HG02885 (cell line): ENCODE results near the gene ELFN1.

ENCODE experiments used
- ATAC-seq: cut with Tn5 transposase; IDR thresholded peaks from one replicate; pipeline ENCODE4 v1.9.1; 2021; ENCODE audit warnings: mild to moderate bottlenecking; ENCODE audit not compliant: unreplicated experiment, poor library complexity

ELFN1 gene

DNA sequence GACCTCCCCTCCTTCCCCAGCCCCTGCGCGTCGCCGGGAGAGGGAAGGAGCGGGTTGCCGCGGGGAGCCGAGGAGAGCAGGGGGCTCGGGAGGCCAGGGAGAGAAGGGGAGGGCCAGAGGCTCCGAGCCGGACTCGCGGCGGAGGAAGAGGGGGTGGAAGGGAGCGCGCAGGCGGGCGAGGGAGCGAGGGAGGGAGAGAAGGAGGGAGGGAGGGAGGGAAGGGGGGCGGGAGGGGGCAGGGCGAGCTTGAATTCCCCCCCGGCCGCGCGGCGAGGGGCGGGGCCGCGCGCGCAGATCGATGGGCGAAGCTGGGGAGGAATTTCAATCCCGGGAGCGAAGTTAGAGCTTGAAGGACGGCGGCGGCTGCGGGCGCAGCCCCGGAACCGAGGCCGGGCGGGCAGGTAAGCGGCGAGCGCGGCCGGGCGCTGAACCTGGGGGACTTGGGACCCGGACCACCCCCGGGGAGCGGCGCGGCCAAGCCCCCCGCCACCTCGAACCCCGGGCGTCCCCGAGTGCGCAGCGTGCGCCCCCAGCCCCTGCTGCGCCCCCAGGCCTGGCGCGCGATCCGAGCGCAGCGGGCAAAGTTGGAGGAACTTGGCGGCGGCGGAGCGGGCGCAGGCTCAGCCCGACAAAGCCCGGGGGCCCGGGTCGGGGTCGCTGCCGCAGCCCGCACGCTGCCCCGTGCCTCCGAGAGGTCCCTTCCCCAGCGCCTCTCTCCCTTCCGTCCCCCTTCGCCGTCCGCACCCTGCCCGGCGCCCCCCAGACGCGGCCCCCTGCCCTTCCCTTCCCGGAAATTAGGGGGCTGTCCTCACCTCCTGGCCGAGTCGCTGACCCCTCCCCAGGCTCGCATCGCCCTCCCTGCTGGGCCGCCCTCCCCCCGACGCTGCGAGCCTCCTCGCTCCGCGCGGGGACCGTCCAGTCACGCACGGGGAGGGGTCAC lies at the start of gene ELFN1:
Gene ELFN1 (plus strand): TSS at position 324 of the 940 bp plus-strand sequence. CDS start 74,320 bp downstream, outside the sequence.
- no peak for ATAC-seq

DNA sequence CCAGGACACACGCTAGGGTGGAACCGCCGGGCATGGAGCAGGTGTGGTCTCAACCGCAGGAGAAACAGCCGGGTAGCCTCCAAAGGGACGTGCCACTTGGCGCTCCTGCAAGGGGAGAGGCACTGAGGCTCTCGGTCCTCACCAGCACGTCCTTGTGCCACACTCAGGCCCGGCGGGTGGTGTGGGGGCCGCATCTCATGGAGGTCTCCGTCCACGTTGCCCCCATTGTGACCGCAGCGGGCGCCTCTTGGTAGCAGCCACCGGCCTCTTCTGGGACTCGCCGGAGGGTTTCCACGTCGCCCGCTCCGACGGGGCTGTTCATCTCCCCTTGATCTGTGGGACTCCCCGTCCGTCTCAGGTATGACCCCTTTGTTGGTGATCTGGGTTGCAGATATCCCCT lies 49.2 kb upstream of the ELFN1 start:
- no peak for ATAC-seq

DNA sequence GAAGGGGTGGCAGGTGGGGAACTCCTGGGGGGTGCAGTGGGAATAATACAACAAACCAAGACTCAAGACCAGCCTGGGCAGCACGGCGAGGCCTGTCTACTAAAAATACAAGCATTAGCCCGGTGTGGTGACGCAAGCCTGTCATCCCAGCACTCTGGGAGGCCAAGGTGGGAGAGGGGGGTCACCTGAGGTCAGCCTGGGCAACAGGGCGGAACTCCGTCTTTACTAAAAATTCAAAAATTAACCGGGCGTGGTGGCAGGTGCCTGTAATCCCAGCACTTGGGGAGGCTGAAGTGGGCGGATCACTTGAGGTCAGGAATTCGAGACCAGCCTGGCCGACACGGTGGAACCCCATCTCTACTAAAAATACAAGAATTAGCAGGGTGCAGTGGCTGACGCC lies 48.4 kb upstream of the ELFN1 start:
- no peak for ATAC-seq

DNA sequence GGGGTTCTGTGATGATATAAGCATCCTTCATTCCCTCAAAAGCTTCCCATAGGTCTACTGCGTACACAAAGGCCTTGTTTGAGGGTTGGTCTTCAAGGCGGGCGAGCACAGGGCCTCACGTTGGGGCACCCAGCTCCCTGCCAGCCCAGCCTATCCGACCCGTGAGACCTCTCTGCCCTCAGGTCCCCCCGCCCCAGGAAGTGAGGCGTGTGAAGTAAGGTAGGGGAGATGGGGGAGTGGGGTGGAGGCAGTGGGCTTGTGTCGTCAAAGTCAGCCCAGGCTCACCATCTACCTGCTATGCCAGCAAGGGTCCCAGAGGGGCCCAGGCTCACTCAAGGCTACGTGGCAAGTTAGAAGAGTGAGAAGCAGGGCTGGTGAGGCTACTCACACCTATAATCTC lies 47.6 kb upstream of the ELFN1 start:
- ATAC-seq = no peak

DNA sequence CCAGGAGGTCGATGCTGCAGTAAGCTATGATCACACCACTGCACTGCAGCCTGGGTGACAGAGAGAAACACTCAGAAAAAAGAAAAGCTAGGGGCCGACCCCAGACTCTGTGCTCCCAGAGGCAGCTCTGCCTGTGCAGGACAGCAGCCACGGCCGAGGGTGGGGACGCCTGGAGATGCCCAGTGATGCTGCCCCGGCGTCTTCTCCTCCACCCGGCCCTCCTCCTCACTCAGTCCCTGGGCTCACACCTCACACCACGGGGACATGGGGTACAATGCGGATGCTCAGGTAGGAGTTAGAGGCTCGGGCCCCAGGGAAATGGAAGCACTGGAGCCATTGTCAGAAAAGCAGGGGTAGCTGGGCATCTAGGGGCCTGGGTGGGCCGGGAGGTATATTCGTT lies 46.3 kb upstream of the ELFN1 start:
- ATAC-seq = no peak

DNA sequence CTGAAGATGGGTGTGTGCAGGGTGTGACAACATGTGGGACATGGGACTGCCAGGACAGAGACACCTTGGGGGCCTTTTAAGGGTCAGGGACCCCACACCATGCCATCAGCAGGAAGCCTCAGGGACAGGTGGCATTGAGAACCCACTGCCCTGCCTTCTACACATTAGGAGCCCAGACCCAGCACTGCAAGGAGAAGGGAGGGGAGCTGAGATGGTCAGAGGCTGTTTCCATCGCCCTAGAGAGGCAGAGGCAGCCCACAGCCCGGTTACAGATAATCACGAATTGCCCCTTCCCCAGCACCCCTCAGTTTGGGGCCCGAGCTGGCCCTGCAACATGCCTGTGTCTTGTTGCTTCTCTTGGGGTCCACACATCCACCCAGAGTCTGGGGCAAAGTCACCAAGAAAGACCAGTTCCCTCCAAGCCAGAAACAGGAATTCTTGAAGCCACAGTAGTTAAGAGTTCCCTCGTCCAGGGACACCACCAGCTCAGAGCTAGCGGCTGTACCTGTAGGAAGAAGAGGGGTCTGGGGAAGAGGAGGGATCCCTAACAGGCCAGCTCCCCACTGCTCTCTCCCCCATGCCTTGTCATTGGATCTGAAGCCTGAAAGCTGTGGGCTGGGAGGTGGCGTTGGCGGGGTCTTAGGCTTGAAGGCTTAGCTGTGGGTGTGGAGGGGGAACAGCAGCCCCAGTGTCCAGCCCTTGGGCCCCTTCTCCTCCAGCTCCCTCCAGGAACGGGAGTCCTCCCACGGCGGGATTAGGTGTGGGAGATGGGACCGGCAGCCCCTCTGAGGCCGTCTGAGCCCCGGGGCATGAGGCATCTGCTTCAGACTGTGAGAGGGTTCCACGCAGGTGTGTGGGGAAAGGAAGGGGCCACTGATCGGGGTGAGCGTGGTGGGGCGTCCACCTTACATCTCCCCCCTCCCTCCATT lies 44.8 kb upstream of the ELFN1 start:
- no peak for ATAC-seq

DNA sequence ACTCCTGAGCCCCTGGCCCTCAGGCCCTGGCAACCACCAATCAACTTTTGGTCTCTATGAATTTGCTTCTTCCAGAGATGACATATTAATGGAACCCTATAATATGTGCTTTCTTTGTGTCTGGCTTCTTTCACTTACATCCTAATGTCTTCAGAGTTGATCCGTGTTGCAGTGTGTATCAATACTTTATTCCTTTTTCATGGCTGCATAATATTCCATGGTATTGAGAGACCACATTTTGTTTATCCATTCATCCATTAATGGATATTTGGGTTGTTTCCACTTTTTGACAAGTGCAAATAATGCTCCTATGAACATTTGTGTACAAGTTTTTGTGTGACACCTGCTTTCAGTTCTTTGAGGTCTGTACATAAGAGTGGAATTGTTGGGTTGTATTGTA lies 43.3 kb upstream of the ELFN1 start:
- ATAC-seq = no peak

DNA sequence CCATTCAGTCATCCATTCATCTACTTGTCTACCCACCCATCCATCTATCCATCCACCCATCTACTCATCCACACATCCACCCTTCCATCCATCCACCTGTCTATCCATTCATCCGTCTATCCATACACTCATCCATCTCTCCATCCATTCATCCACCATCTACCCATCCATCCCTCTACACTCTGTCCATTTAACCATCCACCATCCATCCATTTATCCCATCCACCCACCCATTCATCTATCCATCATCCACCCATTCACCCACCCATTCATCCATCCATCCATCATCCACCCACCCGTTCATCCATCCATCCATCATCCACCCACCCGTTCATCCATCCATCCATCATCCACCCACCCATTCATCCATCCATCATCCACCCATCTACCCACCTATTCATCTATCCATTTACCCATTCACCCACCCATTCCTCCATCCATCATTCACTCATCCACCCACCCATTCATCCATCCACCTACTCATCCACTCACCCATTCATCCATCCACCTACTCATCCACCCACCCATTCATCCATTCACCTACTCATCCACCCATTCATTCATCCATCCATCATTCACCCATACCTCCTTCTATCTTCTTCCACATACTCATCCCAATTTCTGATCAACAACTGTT lies 39.3 kb upstream of the ELFN1 start:
- no peak for ATAC-seq

DNA sequence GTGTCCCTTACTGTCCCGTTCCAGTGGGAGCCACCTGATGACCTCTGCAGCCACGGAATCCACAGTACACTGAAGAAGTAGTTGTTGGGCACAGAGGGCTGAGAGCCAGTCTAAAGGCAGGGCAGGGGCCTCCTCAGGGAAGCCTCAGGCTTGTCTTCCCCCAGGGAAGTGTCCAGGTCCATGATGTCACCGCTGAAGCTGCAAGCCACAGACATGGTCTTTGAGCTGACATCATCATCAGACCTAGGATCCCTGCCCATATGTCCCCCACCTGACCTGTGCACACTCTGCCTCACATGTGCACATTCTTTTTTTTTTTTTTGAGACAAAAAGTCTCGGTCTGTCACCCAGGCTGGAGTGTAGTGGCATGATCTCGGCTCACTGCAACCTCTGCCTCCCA lies 38.4 kb upstream of the ELFN1 start:
- no peak for ATAC-seq

DNA sequence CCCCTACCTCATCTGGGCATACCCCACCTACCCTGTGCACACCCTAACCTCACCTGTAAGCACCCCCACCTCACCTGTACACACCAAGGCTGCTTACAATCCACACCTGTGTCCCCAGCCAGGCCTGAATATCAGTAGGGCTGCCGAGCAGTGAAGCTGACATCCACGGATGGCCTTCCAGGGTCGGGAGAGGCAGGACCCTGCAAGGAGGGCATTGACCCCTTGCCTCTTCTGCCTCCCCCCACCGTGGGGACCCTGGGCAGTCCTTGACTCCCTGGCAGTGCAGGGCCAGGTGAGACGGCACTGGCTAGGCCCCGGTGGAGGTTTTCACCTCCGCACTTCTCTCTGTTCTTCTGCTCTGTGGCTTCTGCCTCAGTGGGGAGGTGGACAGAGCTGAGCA lies 37.6 kb upstream of the ELFN1 start:
- ATAC-seq = no peak

DNA sequence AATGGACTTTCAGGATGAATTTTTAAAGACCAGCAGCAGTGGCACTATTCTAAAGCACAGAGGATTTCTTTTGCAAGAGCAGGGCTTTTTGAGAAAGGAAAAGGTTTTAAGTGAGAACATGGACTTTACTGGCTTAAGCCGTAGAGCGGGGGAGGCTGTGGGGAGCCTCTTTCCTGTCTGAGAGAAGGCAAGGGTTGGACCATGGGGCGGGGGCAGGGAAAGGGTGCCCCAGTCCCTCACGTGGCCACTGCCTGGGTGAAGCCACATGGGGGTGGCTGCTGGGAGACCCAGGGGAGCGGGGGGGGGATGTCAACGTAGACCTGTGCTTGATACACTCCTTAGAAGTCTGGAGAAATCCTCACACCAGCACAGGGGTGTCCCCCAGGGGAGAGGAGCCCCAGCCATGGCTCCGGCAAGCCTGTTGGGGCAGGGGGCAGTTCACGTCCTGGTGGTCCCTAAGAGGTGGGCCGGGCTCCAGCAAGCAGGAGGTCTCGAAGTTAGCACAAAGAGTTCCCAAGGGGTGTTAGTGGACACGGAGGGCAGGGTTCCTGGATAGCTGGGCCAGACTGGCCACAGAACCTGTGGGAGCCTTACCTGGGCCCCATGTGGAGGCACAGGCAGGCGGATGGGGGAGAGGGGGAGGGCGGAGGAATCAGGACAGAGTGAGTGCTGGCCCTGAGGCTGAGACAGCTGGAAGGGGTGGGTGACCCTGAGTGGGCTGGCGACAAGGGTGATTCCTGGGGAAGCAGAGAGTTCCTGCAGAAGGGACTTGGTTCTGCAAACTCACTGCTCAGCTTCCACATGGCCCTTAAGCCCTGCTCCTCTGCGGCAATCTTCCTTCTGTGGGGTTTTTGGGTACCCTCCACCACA lies 36.9 kb upstream of the ELFN1 start:
- no peak for ATAC-seq

DNA sequence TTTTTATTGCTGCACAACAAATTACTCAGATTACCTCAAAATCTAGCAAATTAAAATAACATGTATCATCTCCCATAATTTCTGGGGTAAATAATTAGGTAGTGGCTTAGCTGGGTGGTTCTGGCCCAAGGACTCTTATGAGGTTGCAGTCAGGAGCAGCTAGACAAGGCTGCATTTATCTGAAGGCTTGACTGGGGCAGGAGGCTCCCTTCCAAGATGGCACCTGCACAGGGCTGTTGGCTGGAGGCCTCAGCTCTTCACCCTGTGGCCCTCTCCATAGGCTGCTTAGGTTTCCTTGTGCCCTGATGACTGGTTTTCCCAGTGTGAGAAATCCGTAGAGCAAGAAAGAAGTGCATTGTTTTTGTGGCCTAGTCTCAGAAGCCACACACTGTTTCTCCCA lies 34.7 kb upstream of the ELFN1 start:
- no peak for ATAC-seq

DNA sequence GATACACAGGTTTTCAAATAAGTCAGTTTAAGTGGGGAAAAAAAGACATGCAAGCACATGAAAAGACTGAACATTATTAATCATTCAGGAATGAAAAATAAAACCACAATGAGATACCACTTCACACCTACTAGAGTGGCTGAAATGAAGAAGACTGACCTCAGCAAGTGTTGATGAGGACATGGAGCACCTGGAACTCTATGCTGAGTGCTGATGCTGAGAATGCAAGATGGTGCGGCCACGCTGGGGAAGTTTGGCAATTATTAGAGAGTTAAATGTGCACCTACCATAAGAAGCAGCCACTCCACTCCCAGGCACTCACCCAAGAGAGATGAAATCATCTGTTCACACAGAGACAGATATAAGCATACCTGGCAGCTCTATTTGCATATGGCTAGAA lies 32.9 kb upstream of the ELFN1 start:
- no peak for ATAC-seq

DNA sequence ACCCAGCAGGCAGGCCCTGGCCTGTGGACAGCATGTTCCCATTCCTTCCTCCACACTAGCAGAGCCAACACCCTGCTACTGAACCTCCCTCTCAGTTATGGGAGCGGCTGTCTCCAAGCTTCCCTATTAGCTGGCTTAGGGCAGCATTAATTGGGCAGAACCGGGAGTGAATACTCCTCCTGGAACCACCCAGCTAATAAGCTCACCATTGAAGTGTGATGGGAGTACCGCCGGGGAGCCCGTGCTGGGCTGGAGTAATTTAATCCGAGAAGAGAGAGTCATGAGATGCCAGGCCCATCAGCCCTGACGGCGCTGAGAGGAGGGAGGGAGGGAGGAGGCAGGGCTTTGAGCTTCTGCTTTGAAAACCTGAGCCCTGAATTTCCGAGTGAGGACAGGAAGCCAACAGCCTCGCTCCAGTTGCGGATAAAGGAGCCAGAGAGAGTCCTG lies 31.8 kb upstream of the ELFN1 start:
- no peak for ATAC-seq

DNA sequence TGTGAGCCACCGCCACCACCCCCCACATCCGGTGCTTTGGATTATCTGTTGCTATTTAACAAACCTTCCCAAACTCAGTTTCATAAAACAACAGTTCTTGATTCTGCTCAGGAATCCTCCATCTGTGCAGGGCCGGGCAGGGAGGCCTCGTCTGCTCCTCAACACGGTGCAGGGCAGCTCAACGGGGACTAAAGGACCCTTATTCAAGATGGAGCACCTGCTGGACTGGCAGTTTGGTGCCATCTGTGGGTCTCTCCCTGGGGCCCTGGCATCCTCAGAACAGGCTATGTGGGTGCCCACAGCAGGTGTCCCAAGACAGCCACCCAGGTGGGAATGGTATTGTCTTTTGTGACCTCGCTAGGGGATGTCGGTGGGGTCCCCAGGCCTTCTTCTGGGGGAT lies 31.0 kb upstream of the ELFN1 start:
- ATAC-seq = no peak

DNA sequence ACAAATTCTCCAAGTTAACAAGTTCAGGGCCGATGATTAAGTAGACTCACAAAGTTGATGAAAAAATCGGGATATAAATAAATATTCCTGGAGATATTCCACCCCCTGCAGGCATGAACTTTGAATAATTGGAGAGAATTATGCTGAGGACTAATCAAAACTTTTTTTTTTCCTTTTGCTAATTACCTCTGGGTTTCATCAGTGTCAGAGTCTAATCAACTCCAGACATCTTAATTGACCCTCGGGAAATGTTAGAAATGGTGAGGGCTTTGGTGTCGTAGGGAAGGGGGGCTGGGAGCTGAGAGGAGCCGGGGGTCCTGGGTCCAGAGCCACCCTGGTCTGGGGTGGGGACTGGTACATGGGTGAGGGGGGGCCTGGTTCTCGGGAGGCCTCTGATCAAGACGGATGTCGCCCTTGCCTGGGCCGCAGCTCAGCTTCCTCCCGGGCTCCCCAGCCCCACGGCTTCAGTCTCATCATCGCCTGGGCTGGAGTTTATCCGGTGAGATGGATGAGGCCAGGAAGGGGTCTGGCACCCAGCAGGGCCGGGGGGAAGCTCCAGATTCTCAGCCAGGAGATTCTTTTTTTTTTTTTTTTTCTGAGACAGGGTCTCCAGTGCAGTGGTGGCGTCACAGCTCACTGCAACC lies 30.4 kb upstream of the ELFN1 start:
- no peak for ATAC-seq

DNA sequence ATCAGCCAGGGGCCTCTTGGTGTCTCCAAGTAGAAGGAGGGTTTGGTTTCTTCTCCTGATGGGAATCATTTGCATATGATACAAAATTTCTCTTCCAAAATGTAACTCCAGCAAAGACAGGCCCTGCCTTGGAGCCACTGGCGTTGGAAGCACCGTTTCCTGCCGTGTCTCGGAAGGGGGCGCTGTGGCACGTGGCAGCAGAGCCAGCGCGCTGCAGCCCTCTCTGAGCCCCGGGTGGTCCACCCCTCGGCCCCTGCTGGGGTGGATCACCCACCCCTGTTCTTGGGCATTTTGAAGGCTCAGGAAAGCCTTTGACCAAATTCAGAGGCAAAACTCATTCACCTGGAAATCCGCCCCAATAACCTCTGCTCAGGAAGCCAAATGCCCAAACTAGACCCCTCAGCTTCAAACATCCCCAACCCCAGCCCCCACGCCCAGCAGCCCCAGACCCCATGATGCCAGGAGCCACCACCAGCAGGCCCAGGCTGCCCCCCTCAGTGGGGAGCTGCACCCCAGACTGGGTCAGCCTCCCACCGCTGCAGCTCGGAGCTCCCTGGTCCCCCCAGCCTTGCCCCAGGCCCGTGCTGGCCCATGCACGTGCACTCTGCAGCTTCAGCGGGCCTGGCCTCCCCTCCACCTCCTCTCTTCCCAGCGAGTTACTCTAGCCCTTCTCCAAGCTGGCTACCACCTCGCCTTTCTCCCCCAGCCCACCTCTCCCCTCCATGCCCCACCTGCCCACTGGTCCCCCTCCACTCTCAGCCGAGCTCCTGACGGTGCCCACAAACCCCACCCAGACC lies 29.5 kb upstream of the ELFN1 start:
- no peak for ATAC-seq

DNA sequence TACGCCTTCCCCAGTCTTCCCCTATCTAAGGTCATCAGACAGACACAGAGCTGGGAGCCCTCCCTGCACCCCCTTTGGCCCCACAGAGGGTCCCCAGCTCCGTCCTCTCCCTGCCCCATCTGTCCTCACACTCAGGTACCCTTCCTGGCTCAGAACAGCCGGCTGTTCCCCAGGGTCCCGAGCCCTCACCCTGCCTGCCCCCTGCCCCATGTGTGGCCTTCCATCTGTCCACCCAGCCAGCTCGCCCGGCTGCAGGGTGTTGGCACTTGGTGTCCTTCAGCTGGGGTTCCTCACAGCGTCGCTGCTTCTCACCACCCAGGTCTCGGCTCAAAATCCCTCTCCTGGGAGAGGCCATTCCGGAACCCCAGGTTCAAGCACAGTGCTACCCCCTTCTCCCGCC lies 28.9 kb upstream of the ELFN1 start:
- ATAC-seq = no peak
